Keratinocyte (primary cell): ENCODE data around the gene TTC24. TPM values are rescaled to one million over a fixed set of nuclear protein-coding genes. Genes with fewer than 3 reads are reported as not detected.
"Not testable (repeated sequence)": the region's sequence is repeated elsewhere in the genome, so short reads cannot be mapped to it uniquely, and the experiment has no call there.

ENCODE experiments used
- DNase-seq: peaks from one replicate; pipeline ENCODE4 v3.0.0-alpha.2; 2011; ENCODE audit warnings: low read depth, missing footprints, low spot score
- FAIRE-seq: peaks from 2 replicates; lab custom pipeline; 2011; peaks lifted over from hg19 to GRCh38; lab: Jason Lieb, UNC
- H2AFZ ChIP-seq: 2 replicates; pipeline ENCODE4 v1.6.0; 2012; ENCODE audit warnings: low read length, control low read depth, inconsistent platforms; ENCODE audit not compliant: control insufficient read depth
- H3K27ac ChIP-seq: 2 replicates; pipeline ENCODE4 v1.5.1; 2011; ENCODE audit warnings: low read length; ENCODE audit not compliant: control insufficient read depth, insufficient read depth
- H3K27me3 ChIP-seq: 3 replicates; pipeline ENCODE4 v1.6.0; 2011; ENCODE audit warnings: low read length; ENCODE audit not compliant: control insufficient read depth, insufficient read depth; ENCODE audit errors: extremely low read depth
- H3K36me3 ChIP-seq, 2 experiments: 2 replicates in 1 of 2; 3 replicates in 1 of 2; pipeline ENCODE4 v1.5.1; 2011; ENCODE audit warnings: low read length in 2 of 2, mild to moderate bottlenecking in 1 of 2; ENCODE audit not compliant: control insufficient read depth in 2 of 2, insufficient read depth in 2 of 2; ENCODE audit errors: extremely low read depth in 1 of 2
- H3K4me1 ChIP-seq: 3 replicates; pipeline ENCODE4 v1.5.1; 2011; ENCODE audit warnings: low read length; ENCODE audit not compliant: control insufficient read depth, insufficient read depth; ENCODE audit errors: extremely low read depth
- H3K4me2 ChIP-seq: 3 replicates; pipeline ENCODE4 v1.6.0; 2011; ENCODE audit warnings: low read depth, low read length; ENCODE audit not compliant: control insufficient read depth, insufficient read depth; ENCODE audit errors: extremely low read depth
- H3K4me3 ChIP-seq, 3 experiments: fragments of 200-600 bp in 1 of 3; sonication (generic) in 1 of 3; 2 replicates in 2 of 3; 3 replicates in 1 of 3; pipeline ENCODE4 v1.5.1; 2011 to 2016; ENCODE audit warnings: low read length in 3 of 3, mild to moderate bottlenecking in 3 of 3, control low read depth in 2 of 3, inconsistent platforms in 1 of 3, low read depth in 1 of 3, mixed read lengths in 1 of 3, mixed run types in 1 of 3, moderate library complexity in 1 of 3; ENCODE audit not compliant: control insufficient read depth in 2 of 3, insufficient read depth in 2 of 3; ENCODE audit errors: extremely low read depth in 1 of 3
- H3K79me2 ChIP-seq: 2 replicates; pipeline ENCODE4 v1.6.0; 2012; ENCODE audit warnings: low read length; ENCODE audit not compliant: control insufficient read depth, insufficient read depth
- H3K9ac ChIP-seq: 3 replicates; pipeline ENCODE4 v1.6.0; 2011; ENCODE audit warnings: low read length; ENCODE audit not compliant: control insufficient read depth, insufficient read depth; ENCODE audit errors: extremely low read depth
- H3K9me1 ChIP-seq: 3 replicates; pipeline ENCODE4 v1.6.0; 2011; ENCODE audit warnings: low read length; ENCODE audit not compliant: control insufficient read depth, insufficient read depth; ENCODE audit errors: extremely low read depth
- H3K9me3 ChIP-seq: 2 replicates; pipeline ENCODE4 v1.5.1; 2012; ENCODE audit warnings: low read depth, low read length; ENCODE audit not compliant: control insufficient read depth
- H4K20me1 ChIP-seq: 3 replicates; pipeline ENCODE4 v1.6.0; 2011; ENCODE audit warnings: low read length; ENCODE audit not compliant: control insufficient read depth, insufficient read depth; ENCODE audit errors: extremely low read depth
- EZH2 ChIP-seq: IDR thresholded peaks from one replicate; pipeline ENCODE4 v1.6.1; 2012; ENCODE audit warnings: inconsistent platforms, mild to moderate bottlenecking, low read length, moderate library complexity
- dilution Hi-C: fragments of 300-500 bp; cut with MboI; formaldehyde crosslinking; loops from one replicate; pipeline ENCODE4 v1.7.0; 2020; ENCODE audit warnings: low sequenced_read_pairs; ENCODE audit not compliant: extremely low pct_ligation_motif_present
- polyA plus RNA-seq, 5 experiments: library from polyadenylated mRNA; depleted of rRNA in 3 of 5; stranded (reverse) in 3 of 5; stranded (forward) in 1 of 5; unstranded in 1 of 5; fragments of >200 nt; gene quantifications; 1 replicate in 1 of 5; 2 replicates in 3 of 5; 3 replicates in 1 of 5; pipeline versions ENCODE4 v1.2.1 to v1.2.3, GENCODE V29; 2011 to 2012; ENCODE audit warnings: missing spikeins in 2 of 5, low read depth in 1 of 5, low replicate concordance in 1 of 5
- TF ChIP-seq, protein P1 (sequence below), 3 experiments: IDR thresholded peaks in 1 of 3; conservative IDR thresholded peaks in 1 of 3; optimal IDR thresholded peaks in 1 of 3; 2 replicates in 2 of 3; 3 replicates in 1 of 3; pipeline versions ENCODE3 to v1.5.1; 2011; ENCODE audit warnings: low read length in 3 of 3, mild to moderate bottlenecking in 3 of 3, moderate library complexity in 2 of 3, control low read depth in 1 of 3, inconsistent platforms in 1 of 3; ENCODE audit not compliant: insufficient read depth in 2 of 3; ENCODE audit errors: extremely low read depth in 1 of 3

The TTC24 gene
- polyA plus RNA-seq, 1 donor (not counting 4 experiments of a cell fraction or from before 2014, with no cell fraction given) = not detected

DNA sequence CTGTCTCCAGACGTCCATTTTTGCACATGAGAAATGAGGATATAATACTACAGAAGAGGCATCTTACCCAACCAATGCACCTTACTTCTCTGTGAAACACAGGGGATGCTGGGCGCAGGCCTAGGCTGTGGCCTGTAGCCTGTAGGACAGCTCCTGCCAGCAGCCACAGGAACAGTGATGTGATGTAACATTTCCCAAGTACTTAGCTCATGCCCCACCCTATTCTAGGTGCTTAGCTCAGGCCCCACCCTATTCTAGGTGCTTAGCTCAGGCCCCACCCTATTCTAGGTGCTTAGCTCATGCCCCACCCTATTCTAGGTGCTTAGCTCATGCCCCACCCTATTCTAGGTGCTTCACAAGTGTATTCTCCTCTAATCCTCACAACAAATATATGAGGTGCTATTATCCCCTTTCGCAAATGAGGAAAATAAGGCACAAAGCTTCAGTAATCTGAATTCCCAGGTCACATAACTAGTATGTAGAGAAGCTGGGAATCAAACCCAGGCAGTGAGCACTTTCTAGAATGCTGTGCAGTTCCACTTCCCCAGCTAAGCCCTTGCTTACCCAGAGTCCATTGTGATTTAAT lies 7.5 kb downstream of the TTC24 start:
- no peak overlapping the region for H2AFZ ChIP-seq
- no peaks in the 10 kb centered on the region for H3K36me3 ChIP-seq
- H3K79me2 ChIP-seq = peaks cover 3% of the 10 kb centered on the region
- H3K4me3 ChIP-seq = no peak overlapping the region
- H3K4me2 ChIP-seq = no peak overlapping the region
- no peaks in the 10 kb centered on the region for H3K9me3 ChIP-seq
- FAIRE-seq = no peak
- no peak overlapping the region for H3K9ac ChIP-seq
- H3K27me3 ChIP-seq = no peaks in the 10 kb centered on the region
- no peak for DNase-seq
- H4K20me1 ChIP-seq = no peaks in the 10 kb centered on the region
- dilution Hi-C loops = no loop called here
- no peak for TF ChIP-seq EZH2
- TF ChIP-seq, protein P1, sequence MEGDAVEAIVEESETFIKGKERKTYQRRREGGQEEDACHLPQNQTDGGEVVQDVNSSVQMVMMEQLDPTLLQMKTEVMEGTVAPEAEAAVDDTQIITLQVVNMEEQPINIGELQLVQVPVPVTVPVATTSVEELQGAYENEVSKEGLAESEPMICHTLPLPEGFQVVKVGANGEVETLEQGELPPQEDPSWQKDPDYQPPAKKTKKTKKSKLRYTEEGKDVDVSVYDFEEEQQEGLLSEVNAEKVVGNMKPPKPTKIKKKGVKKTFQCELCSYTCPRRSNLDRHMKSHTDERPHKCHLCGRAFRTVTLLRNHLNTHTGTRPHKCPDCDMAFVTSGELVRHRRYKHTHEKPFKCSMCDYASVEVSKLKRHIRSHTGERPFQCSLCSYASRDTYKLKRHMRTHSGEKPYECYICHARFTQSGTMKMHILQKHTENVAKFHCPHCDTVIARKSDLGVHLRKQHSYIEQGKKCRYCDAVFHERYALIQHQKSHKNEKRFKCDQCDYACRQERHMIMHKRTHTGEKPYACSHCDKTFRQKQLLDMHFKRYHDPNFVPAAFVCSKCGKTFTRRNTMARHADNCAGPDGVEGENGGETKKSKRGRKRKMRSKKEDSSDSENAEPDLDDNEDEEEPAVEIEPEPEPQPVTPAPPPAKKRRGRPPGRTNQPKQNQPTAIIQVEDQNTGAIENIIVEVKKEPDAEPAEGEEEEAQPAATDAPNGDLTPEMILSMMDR (optimal IDR thresholded peaks at IDR 0.05 in 1 of 3, IDR thresholded peaks at IDR 0.05 in 1 of 3, conservative IDR thresholded peaks at IDR 0.05 in 1 of 3; ENCODE audit: extremely low read depth in 1 of 3, insufficient read depth in 2 of 3, low read length in 3 of 3) = no peak
- H3K27ac ChIP-seq = no peak overlapping the region
- H3K4me1 ChIP-seq = peaks cover 10% of the 10 kb centered on the region
- H3K9me1 ChIP-seq = no peaks in the 10 kb centered on the region

DNA sequence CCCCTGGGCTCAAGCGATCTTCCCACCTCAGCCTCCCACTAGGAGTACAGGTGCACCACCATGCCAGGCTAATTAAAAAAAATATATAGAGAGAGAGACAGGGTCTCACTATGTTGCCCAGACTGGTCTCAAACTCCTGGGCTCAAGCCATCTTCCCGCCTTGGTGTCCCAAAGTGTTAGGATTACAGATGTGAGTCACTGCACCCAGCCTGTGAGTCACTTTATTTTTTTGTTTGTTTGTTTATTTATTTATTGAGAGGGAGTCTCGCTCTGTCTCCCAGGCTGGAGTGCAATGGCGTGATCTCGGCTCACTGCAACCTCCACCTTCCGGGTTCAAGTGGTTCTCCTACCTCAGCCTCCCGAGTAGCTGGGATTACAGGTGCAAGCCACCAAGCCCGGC lies 8.4 kb downstream of the TTC24 start:
- dilution Hi-C loops, H3K4me3 ChIP-seq: not testable (repeated sequence)

DNA sequence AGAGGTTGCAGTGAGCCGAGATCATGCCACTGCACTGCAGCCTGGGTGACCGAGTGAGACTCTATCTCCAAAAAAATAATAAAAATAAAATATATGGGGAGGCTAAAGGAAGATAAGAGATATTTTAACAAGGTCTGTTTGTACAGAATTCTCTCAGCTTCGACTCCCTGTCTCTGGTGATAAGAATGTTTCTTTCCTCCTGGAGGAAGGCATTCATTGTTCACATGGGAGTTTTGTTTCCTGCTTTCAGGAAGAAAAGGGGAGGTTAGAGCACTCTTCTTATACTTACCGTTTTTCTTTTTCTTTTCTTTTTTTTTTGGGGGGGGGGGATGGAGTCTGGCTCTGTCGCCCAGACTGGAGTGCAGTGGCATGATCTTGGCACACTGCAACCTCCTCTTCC lies 10.0 kb downstream of the TTC24 start:
- Histone ChIP-seq H3K36me3 (peaks cover 7 to 12% of the 10 kb centered on the region in 2 experiments), H3K4me3 (no peak overlapping the region), H3K27me3 (no peaks in the 10 kb centered on the region), H3K79me2 (peaks cover 11% of the 10 kb centered on the region), H3K27ac (no peak overlapping the region), H4K20me1 (no peaks in the 10 kb centered on the region), H3K9ac (no peak overlapping the region), H3K9me3 (no peaks in the 10 kb centered on the region), H3K4me2 (no peak overlapping the region), H2AFZ (no peak overlapping the region), H3K4me1 (peaks cover 13% of the 10 kb centered on the region), H3K9me1 (no peaks in the 10 kb centered on the region)
- FAIRE-seq (no peak), DNase-seq (no peak)
- dilution Hi-C loops = no loop called here
- no peak for TF ChIP-seq EZH2
- TF ChIP-seq, protein P1 (optimal IDR thresholded peaks at IDR 0.05 in 1 of 3, IDR thresholded peaks at IDR 0.05 in 1 of 3, conservative IDR thresholded peaks at IDR 0.05 in 1 of 3; ENCODE audit: extremely low read depth in 1 of 3, insufficient read depth in 2 of 3, low read length in 3 of 3) = no peak

More for the DNA sequence above, 8.4 kb downstream of the TTC24 start:
- not testable (repeated sequence) for H3K27me3 ChIP-seq, H3K27ac ChIP-seq, FAIRE-seq, H3K9ac ChIP-seq, H3K79me2 ChIP-seq, H4K20me1 ChIP-seq, H3K36me3 ChIP-seq, H3K9me1 ChIP-seq, H2AFZ ChIP-seq, H3K4me2 ChIP-seq, DNase-seq, H3K9me3 ChIP-seq
- H3K4me1 ChIP-seq = peaks cover 13% of the 10 kb centered on the region
